Dendritic cell treated with granulocyte-macrophage colony-stimulating factor and Interleukin-4, amounts not matched to agents 40 ng/mL and 50 ng/mL, for 4 days (primary cell): ENCODE results near the gene GLCCI1.
"Not testable (repeated sequence)": the region's sequence is repeated elsewhere in the genome, so short reads cannot be mapped to it uniquely, and the experiment has no call there.

ENCODE experiments used
- H3K27ac Mint-ChIP-seq: one replicate; pipeline ENCODE4 v1.8.0; 2022; ENCODE audit warnings: mild to moderate bottlenecking, mixed read lengths
- H3K27me3 Mint-ChIP-seq: one replicate; pipeline ENCODE4 v1.8.0; 2022; ENCODE audit warnings: mild to moderate bottlenecking, mixed read lengths
- H3K36me3 Mint-ChIP-seq: one replicate; pipeline ENCODE4 v1.8.0; 2022; ENCODE audit warnings: low read depth, mixed read lengths
- H3K4me1 Mint-ChIP-seq: one replicate; pipeline ENCODE4 v1.8.0; 2022; ENCODE audit warnings: low read depth, mixed read lengths
- H3K4me3 Mint-ChIP-seq: one replicate; pipeline ENCODE4 v1.8.0; 2022; ENCODE audit warnings: mild to moderate bottlenecking, moderate library complexity, mixed read lengths
- H3K9me3 Mint-ChIP-seq: one replicate; pipeline ENCODE4 v1.8.0; 2022; ENCODE audit warnings: mixed read lengths
- intact Hi-C: fragments of 100-400 bp; cut with micrococcal nuclease; formaldehyde crosslinking; loops from one replicate; pipeline ENCODE4 v1.15.0; 2022

GLCCI1 gene

GRCh38 chr7:8089036-8089780 lies 120.6 kb downstream of the GLCCI1 start:
- Mint-ChIP-seq H3K27me3 (no peaks in the 10 kb centered on the region), H3K4me1 (no peaks in the 10 kb centered on the region), H3K4me3 (no peak overlapping the region), H3K9me3 (no peaks in the 10 kb centered on the region), H3K36me3 (no peaks in the 10 kb centered on the region), H3K27ac (no peak overlapping the region)
- intact Hi-C loops, result no loop called here

GRCh38 chr7:8092140-8092539 lies 123.5 kb downstream of the GLCCI1 start:
- no peak overlapping the region for H3K27ac Mint-ChIP-seq
- H3K9me3 Mint-ChIP-seq, result no peaks in the 10 kb centered on the region
- no peak overlapping the region for H3K4me3 Mint-ChIP-seq
- intact Hi-C loops, result no loop called here
- no peaks in the 10 kb centered on the region for H3K27me3 Mint-ChIP-seq
- no peaks in the 10 kb centered on the region for H3K4me1 Mint-ChIP-seq
- H3K36me3 Mint-ChIP-seq, result no peaks in the 10 kb centered on the region

GRCh38 chr7:8094164-8095140 lies 125.9 kb downstream of the GLCCI1 start:
- Mint-ChIP-seq H3K27ac (no peak overlapping the region), H3K9me3 (no peaks in the 10 kb centered on the region), H3K4me1 (no peaks in the 10 kb centered on the region), H3K4me3 (no peak overlapping the region), H3K27me3 (no peaks in the 10 kb centered on the region), H3K36me3 (no peaks in the 10 kb centered on the region)
- intact Hi-C loops, result no loop called here

GRCh38 chr7:8101292-8101691 lies 132.7 kb downstream of the GLCCI1 start:
- intact Hi-C loops, H3K27ac Mint-ChIP-seq, H3K4me1 Mint-ChIP-seq, H3K4me3 Mint-ChIP-seq, H3K27me3 Mint-ChIP-seq, H3K9me3 Mint-ChIP-seq, H3K36me3 Mint-ChIP-seq: not testable (repeated sequence)

- Mint-ChIP-seq H3K27me3 (no peaks in the 10 kb centered on the region), H3K36me3 (no peaks in the 10 kb centered on the region), H3K9me3 (peaks cover 8% of the 10 kb centered on the region), H3K27ac (no peak overlapping the region), H3K4me3 (no peak overlapping the region), H3K4me1 (no peaks in the 10 kb centered on the region)
- intact Hi-C loops, result no loop called here
Observed at GRCh38 chr7:8103282-8103681, 134.7 kb downstream of the GLCCI1 start.

GRCh38 chr7:8105449-8106095 lies 137.0 kb downstream of the GLCCI1 start:
- Mint-ChIP-seq H3K9me3 (peaks cover 8% of the 10 kb centered on the region), H3K4me3 (no peak overlapping the region), H3K27me3 (no peaks in the 10 kb centered on the region), H3K27ac (no peak overlapping the region), H3K4me1 (no peaks in the 10 kb centered on the region), H3K36me3 (no peaks in the 10 kb centered on the region)
- intact Hi-C loops, result no loop called here

GRCh38 chr7:8109196-8110022 lies 140.8 kb downstream of the GLCCI1 start:
- Mint-ChIP-seq H3K4me1 (no peaks in the 10 kb centered on the region), H3K36me3 (no peaks in the 10 kb centered on the region), H3K27ac (no peak overlapping the region), H3K4me3 (no peak overlapping the region), H3K27me3 (no peaks in the 10 kb centered on the region), H3K9me3 (no peaks in the 10 kb centered on the region)
- intact Hi-C loops, result no loop called here

GRCh38 chr7:8111282-8111960 lies 142.8 kb downstream of the GLCCI1 start:
- intact Hi-C loops, result no loop called here
- no peaks in the 10 kb centered on the region for H3K27me3 Mint-ChIP-seq
- H3K4me1 Mint-ChIP-seq, result no peaks in the 10 kb centered on the region
- no peak overlapping the region for H3K4me3 Mint-ChIP-seq
- H3K9me3 Mint-ChIP-seq, result peaks cover under 1% of the 10 kb centered on the region
- H3K36me3 Mint-ChIP-seq, result no peaks in the 10 kb centered on the region
- H3K27ac Mint-ChIP-seq, result no peak overlapping the region

GRCh38 chr7:8112685-8113084 lies 144.1 kb downstream of the GLCCI1 start:
- Mint-ChIP-seq H3K4me1 (no peaks in the 10 kb centered on the region), H3K27me3 (no peaks in the 10 kb centered on the region)
- intact Hi-C loops, result no loop called here

GRCh38 chr7:8113184-8113583 lies 144.6 kb downstream of the GLCCI1 start:
- Mint-ChIP-seq H3K36me3 (no peaks in the 10 kb centered on the region), H3K4me1 (no peaks in the 10 kb centered on the region), H3K27ac (no peak overlapping the region), H3K9me3 (peaks cover 10% of the 10 kb centered on the region), H3K4me3 (no peak overlapping the region), H3K27me3 (no peaks in the 10 kb centered on the region)
- intact Hi-C loops, result no loop called here

More at GRCh38 chr7:8112685-8113084, 144.1 kb downstream of the GLCCI1 start:
- Mint-ChIP-seq H3K27ac (no peak overlapping the region), H3K4me3 (no peak overlapping the region), H3K9me3 (peaks cover 10% of the 10 kb centered on the region), H3K36me3 (no peaks in the 10 kb centered on the region)

- no peaks in the 10 kb centered on the region for H3K4me1 Mint-ChIP-seq
- peaks cover 10% of the 10 kb centered on the region for H3K9me3 Mint-ChIP-seq
- H3K27ac Mint-ChIP-seq, result no peak overlapping the region
- H3K27me3 Mint-ChIP-seq, result no peaks in the 10 kb centered on the region
- H3K36me3 Mint-ChIP-seq, result no peaks in the 10 kb centered on the region
- H3K4me3 Mint-ChIP-seq, result no peak overlapping the region
- intact Hi-C loops, result no loop called here
Observed at GRCh38 chr7:8114175-8114574, 145.6 kb downstream of the GLCCI1 start.

GRCh38 chr7:8115547-8116402 lies 147.2 kb downstream of the GLCCI1 start:
- H3K4me1 Mint-ChIP-seq, result no peaks in the 10 kb centered on the region
- H3K27me3 Mint-ChIP-seq, result no peaks in the 10 kb centered on the region
- intact Hi-C loops, result no loop called here
- H3K36me3 Mint-ChIP-seq, result no peaks in the 10 kb centered on the region
- H3K9me3 Mint-ChIP-seq, result peaks cover 10% of the 10 kb centered on the region
- H3K27ac Mint-ChIP-seq, result no peak overlapping the region
- H3K4me3 Mint-ChIP-seq, result no peak overlapping the region
